AG09309 (cell line): ENCODE data around the gene STARD6.

Experiments
- DNase-seq: peaks from one replicate; pipeline ENCODE4 v3.0.0-alpha.2; 2010; ENCODE audit warnings: low read depth
- H3K4me3 ChIP-seq: 2 replicates; pipeline ENCODE4 v1.5.1; 2011; ENCODE audit warnings: mild to moderate bottlenecking, low read depth, low read length, moderate library complexity; ENCODE audit not compliant: control insufficient read depth
- TF ChIP-seq, protein P1 (sequence below): IDR thresholded peaks from 2 replicates; pipeline ENCODE4 v1.5.1; 2011; ENCODE audit warnings: mild to moderate bottlenecking, low read depth, low read length, inconsistent platforms; ENCODE audit not compliant: insufficient read depth, control insufficient read depth; ENCODE audit errors: missing control alignments

STARD6 gene

DNA sequence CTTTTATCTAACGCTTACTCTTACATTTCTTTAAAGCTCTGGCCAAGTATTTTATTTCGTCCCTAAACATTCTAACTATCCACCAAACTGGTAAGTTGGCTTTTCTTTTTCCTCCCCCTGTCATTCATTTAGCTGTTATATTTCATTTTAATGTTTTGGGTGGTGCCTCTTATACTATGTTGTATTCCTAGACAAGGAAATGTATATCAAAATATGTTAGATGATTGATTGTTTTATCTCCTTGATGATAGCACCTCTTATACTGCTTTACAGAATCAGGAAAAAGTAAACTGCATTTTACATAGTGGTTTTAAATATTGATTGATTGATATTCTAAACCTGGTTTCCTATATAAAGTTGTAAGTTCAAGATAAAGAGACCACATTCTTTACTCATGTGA is 24.0 kb upstream of the STARD6 start:
- TF ChIP-seq, protein P1, sequence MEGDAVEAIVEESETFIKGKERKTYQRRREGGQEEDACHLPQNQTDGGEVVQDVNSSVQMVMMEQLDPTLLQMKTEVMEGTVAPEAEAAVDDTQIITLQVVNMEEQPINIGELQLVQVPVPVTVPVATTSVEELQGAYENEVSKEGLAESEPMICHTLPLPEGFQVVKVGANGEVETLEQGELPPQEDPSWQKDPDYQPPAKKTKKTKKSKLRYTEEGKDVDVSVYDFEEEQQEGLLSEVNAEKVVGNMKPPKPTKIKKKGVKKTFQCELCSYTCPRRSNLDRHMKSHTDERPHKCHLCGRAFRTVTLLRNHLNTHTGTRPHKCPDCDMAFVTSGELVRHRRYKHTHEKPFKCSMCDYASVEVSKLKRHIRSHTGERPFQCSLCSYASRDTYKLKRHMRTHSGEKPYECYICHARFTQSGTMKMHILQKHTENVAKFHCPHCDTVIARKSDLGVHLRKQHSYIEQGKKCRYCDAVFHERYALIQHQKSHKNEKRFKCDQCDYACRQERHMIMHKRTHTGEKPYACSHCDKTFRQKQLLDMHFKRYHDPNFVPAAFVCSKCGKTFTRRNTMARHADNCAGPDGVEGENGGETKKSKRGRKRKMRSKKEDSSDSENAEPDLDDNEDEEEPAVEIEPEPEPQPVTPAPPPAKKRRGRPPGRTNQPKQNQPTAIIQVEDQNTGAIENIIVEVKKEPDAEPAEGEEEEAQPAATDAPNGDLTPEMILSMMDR: no peak
- H3K4me3 ChIP-seq: no peak overlapping the region
- no peak for DNase-seq

GRCh38 chr18:54378057-54378456 is 20.4 kb upstream of the STARD6 start:
- H3K4me3 ChIP-seq: no peak overlapping the region
- TF ChIP-seq, protein P1: no peak
- no peak for DNase-seq

- H3K4me3 ChIP-seq: no peak overlapping the region
- TF ChIP-seq, protein P1: no peak
- DNase-seq: no peak
Measured at GRCh38 chr18:54360406-54360805, 2.7 kb upstream of the STARD6 start.

DNA sequence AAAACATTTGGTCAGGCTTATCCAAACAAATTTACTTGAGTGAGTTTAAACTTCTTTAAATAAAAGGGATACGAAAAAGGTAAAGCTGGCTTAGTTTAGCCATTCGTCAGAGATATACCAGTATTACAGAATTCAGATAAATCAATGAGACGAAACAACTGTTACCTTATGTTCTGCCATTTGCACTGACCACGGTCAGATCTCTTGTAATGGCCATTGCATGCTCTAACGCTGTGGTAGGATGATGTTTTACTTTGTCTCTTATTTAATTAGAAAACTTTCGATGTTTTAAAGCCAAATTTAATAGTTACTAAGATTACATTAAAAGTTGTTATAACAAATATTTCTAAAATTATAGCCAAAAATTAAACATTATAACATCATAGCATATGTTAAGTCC is 1.6 kb upstream of the STARD6 start:
- DNase-seq: no peak
- H3K4me3 ChIP-seq: peak overlapping the region; percentile 87
- TF ChIP-seq, protein P1: no peak

- DNase-seq: no peak
- TF ChIP-seq, protein P1: no peak
- H3K4me3 ChIP-seq: peak overlapping the region; percentile 87
Measured at GRCh38 chr18:54358495-54359040, 910 bp upstream of the STARD6 start.

GRCh38 chr18:54357082-54357659 is 487 bp downstream of the STARD6 start:
- TF ChIP-seq, protein P1: no peak
- no peak for DNase-seq
- H3K4me3 ChIP-seq: peak overlapping the region; percentile 87
